Progenitor cell of endocrine pancreas (in vitro differentiated cells): Measurements from ENCODE around the gene ADAM22. TPM values are rescaled to one million over a fixed set of nuclear protein-coding genes. Genes with fewer than 3 reads are reported as not detected.

Source experiments
- DNase-seq: peaks from one replicate; pipeline ENCODE4 v3.0.0; 2021; ENCODE audit warnings: low spot score; ENCODE audit not compliant: unreplicated experiment
- H3K27ac Mint-ChIP-seq: 2 replicates; pipeline ENCODE4 v1.8.0; 2021; ENCODE audit warnings: mild to moderate bottlenecking, moderate library complexity, mixed read lengths
- H3K27me3 Mint-ChIP-seq: 2 replicates; pipeline ENCODE4 v1.8.0; 2021; ENCODE audit warnings: mixed read lengths
- H3K36me3 Mint-ChIP-seq: 2 replicates; pipeline ENCODE4 v1.8.0; 2022; ENCODE audit warnings: mixed read lengths; ENCODE audit not compliant: insufficient read depth
- H3K4me1 Mint-ChIP-seq: 2 replicates; pipeline ENCODE4 v1.8.0; 2021; ENCODE audit warnings: low read depth, mixed read lengths
- H3K4me3 Mint-ChIP-seq: 2 replicates; pipeline ENCODE4 v1.8.0; 2021; ENCODE audit warnings: low read depth, mild to moderate bottlenecking, moderate library complexity, mixed read lengths
- H3K9me3 Mint-ChIP-seq: 2 replicates; pipeline ENCODE4 v1.8.0; 2021; ENCODE audit warnings: low read depth, mixed read lengths
- CTCF ChIP-seq: fragments of 200-600 bp; sonication (generic); IDR thresholded peaks from one replicate; pipeline ENCODE4 v1.5.0; 2021; ENCODE audit warnings: antibody characterized with exemption, mild to moderate bottlenecking; ENCODE audit not compliant: unreplicated experiment
- total RNA-seq: library from RNA; stranded (reverse); gene quantifications from 2 replicates; pipeline ENCODE4 v1.2.1, GENCODE V29; 2021

ADAM22 gene
- total RNA-seq, 1 donor from 2014 or later: 15.8 TPM

- DNase-seq: no peak
- Mint-ChIP-seq H3K4me3 (no peak overlapping the region), H3K9me3 (no peaks in the 10 kb centered on the region), H3K36me3 (peaks cover 13% of the 10 kb centered on the region), H3K27me3 (no peaks in the 10 kb centered on the region), H3K4me1 (no peaks in the 10 kb centered on the region), H3K27ac (no peak overlapping the region)
- no peak for TF ChIP-seq CTCF
These were observed 267.3 kb downstream of the ADAM22 start for GRCh38 chr7:88201305-88201704.

GRCh38 chr7:88202278-88202677, 268.2 kb downstream of the ADAM22 start:
- no peak for TF ChIP-seq CTCF

GRCh38 chr7:88202799-88203198, 268.7 kb downstream of the ADAM22 start:
- Mint-ChIP-seq H3K4me1 (no peaks in the 10 kb centered on the region), H3K27ac (no peak overlapping the region), H3K36me3 (peaks cover 13% of the 10 kb centered on the region), H3K9me3 (no peaks in the 10 kb centered on the region), H3K4me3 (no peak overlapping the region), H3K27me3 (no peaks in the 10 kb centered on the region)
- DNase-seq: no peak
- TF ChIP-seq CTCF: no peak

More at GRCh38 chr7:88202278-88202677, 268.2 kb downstream of the ADAM22 start:
- Mint-ChIP-seq H3K9me3 (no peaks in the 10 kb centered on the region), H3K36me3 (peaks cover 16% of the 10 kb centered on the region), H3K4me1 (no peaks in the 10 kb centered on the region), H3K4me3 (no peak overlapping the region), H3K27me3 (no peaks in the 10 kb centered on the region), H3K27ac (no peak overlapping the region)
- no peak for DNase-seq

- Mint-ChIP-seq H3K9me3 (no peaks in the 10 kb centered on the region), H3K4me3 (no peak overlapping the region), H3K27ac (no peak overlapping the region), H3K36me3 (peaks cover 16% of the 10 kb centered on the region), H3K4me1 (no peaks in the 10 kb centered on the region), H3K27me3 (no peaks in the 10 kb centered on the region)
- no peak for TF ChIP-seq CTCF
- DNase-seq: no peak
These were observed 269.4 kb downstream of the ADAM22 start for GRCh38 chr7:88203401-88203800.

GRCh38 chr7:88204525-88205110, 270.6 kb downstream of the ADAM22 start:
- Mint-ChIP-seq H3K27me3 (no peaks in the 10 kb centered on the region), H3K9me3 (no peaks in the 10 kb centered on the region), H3K4me1 (no peaks in the 10 kb centered on the region), H3K27ac (no peak overlapping the region), H3K4me3 (no peak overlapping the region), H3K36me3 (peaks cover 21% of the 10 kb centered on the region)
- no peak for TF ChIP-seq CTCF
- no peak for DNase-seq
